Epidermal melanocyte (primary cell): ENCODE results near the gene SLCO3A1.
A peak's percentile ranks its signal among the peaks of the same experiment; 100 is the strongest.

Experiments used
- DNase-seq: peaks from one replicate; pipeline ENCODE4 v3.0.0; 2011; ENCODE audit warnings: low spot score; ENCODE audit not compliant: insufficient read length

Gene SLCO3A1

DNA sequence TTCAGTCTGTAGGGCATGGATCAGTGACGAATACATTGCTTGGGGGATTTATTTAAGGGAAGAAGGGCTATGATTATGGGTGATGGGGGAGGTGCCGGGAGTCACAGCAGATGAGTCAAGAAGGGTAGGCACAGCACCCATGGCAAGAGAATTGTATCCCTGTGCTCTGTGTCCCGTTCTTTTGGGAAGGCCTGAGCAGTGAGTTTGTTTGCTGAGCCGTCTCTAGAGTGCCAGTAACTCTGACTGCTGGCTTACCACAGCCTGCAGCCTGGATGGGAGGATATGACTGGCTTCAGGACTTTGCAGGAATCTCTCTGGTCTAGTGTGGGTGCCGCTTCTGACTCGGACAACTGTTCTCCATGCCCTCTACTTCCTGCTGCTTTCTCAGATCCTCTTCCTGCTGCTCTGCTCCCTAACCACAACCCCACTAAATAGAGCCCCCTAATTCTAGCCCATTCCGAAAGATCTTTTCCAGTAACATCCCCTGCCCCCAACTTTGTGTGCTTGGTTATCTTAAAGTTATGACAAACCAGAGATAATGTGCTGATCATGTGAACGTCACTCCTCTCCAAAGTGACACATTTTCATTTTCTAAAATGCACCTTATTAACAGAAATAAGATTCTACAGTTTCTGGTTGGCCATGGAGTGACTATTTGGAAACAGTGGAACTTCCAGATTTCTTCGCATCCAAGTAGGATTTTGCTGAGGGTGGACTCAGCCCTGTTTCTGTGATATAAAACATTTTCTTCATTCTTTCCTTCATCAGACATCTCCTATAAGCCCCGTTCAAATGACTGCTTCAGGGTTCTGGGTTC lies 239.0 kb downstream of the SLCO3A1 start:
- DNase-seq, result no peak

- DNase-seq, result no peak
Measured at GRCh38 chr15:92095693-92096092, 242.2 kb downstream of the SLCO3A1 start.

DNA sequence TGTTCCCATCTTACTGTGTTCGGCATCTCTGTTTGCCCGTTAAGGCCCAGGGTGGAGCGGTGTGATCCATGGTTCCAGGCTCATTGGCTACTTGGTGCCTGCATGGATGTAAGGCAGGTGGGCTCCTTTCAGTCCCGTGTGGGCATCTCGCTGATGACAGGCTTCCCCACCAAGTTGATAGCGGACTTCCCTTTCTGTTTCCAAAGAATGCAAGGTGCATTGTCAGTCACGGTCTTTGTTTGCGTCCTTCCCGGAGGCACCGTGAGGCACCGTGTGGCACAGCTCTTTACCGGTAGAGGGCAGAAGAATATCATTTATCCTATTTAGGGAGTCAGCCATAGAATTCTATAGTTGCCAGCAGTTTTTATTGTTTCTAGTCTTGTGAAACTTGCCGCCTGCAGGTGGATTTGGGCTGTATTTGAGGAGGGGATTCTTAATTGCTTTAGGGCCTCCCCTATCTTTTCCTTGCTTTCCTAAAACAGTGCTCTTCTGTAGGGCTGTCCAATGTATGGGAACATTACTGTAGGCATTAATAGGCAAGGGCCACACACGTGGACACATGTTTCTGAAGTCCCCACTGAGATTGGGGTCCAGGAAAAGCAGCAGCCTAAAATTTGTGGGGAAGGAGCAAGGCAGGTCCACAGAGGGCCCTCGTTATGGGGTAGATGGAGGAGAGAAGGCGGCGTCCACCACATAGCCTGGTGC lies 244.1 kb downstream of the SLCO3A1 start:
- peak; percentile 59 for DNase-seq

GRCh38 chr15:92098869-92099268 lies 245.4 kb downstream of the SLCO3A1 start:
- peak; percentile 63 for DNase-seq

GRCh38 chr15:92100301-92100700 lies 246.8 kb downstream of the SLCO3A1 start:
- no peak for DNase-seq

DNA sequence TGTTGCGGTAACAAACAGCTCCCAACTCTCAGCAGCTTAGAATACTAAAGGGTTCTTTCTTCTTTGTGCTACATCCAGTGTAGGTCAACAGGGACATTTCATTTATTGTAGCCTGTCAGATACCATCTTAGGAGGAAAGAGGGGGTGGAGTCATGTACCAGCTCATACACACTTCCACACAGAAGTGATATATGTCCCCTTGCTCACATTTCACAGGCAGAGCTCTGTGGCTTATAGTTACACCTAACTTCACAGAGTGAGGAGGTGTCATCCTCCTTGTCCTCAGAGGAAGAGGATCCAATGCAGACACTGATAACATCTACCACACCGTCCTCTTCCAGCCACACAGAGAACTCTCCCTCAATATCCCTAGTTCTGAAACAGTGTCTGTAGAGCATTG lies 247.2 kb downstream of the SLCO3A1 start:
- DNase-seq, result no peak

DNA sequence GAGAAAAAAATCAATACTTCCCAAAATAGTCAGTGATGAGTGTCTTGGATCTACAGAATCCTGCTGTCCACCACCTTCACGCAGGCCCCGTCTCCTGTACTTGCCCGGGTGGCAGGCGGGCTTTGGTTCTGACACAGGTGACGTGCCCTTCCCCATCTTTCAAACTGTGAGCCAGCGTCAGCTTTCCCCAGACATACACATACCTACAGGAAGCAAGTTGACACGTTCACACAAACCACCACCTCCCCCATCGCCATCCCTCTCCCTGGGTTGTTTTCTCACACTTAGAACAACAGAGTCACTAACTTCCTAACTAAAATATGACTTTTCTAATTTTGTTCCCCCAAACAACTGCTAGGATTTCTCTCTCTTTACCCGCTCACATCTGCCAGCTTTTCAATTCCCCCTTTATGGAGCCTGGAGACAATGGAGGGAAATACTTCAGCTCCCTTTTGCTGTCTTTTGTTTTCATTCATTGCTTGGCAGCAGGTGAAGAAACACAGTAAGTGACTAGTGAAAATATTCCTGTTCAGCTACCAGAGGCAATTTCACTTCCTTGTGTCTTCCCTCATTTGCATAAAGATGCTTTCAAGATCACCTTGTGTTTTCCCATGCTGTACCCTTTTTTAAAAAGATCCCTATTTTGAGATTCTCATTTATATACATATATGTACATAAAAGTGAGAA lies 248.3 kb downstream of the SLCO3A1 start:
- no peak for DNase-seq

DNA sequence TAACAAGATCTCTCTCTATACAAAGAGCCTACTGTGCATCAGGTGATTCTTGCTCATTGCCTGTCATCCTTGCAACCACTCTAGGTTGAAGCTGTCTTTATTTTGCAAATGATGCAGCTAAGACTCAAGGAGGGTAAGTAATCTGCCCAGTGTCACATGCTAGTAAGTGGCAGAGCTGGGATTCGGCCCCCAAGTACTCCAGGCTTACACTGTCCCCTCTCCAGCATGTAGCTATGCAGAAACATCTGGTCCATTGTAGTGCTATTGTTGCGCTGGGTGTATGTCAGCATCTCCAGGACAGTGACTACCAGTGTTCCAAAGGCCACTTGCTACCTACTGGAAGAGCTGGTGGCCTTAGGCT lies 248.9 kb downstream of the SLCO3A1 start:
- DNase-seq, result no peak

DNA sequence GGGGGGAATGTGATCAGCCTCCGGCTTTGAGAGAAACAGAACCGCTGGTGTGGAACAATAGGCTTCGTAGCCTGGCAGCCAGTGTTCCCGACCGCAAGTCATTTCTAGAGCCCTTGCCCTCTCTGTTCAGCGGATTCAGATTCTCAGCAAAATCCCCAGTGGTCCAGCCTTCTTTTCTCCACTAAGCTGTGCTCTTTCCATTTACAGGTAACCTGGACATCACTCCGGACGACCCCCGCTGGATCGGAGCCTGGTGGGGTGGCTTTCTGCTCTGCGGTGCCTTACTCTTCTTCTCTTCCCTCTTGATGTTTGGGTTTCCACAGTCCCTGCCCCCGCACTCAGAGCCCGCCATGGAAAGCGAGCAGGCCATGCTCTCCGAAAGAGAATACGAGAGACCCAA lies 250.6 kb downstream of the SLCO3A1 start:
- no peak for DNase-seq

DNA sequence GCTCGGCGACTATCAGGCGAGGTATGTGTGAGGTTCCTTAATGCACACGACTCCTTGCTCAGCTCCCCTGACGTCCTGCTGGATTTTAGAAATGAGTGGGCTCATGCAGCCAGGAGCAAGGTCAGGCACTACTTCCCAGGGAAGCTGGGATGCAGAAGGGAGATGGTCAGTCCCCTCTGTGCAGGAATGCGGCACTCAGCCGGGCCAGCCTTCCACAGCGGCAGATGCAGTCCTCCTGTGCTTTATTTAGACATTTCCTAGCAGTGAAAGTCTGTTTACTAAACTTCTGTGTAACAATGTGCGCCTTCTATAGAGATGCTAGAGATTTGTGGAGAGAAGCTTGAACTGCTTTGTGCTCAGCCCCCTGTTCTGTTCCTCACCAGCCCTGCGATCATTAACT lies 252.1 kb downstream of the SLCO3A1 start:
- no peak for DNase-seq

- DNase-seq, result no peak
Measured at GRCh38 chr15:92107510-92107909, 254.0 kb downstream of the SLCO3A1 start.

- no peak for DNase-seq
Measured at GRCh38 chr15:92109191-92109873, 255.8 kb downstream of the SLCO3A1 start.

GRCh38 chr15:92111291-92111690 lies 257.8 kb downstream of the SLCO3A1 start:
- no peak for DNase-seq

GRCh38 chr15:92111751-92112150 lies 258.2 kb downstream of the SLCO3A1 start:
- no peak for DNase-seq

DNA sequence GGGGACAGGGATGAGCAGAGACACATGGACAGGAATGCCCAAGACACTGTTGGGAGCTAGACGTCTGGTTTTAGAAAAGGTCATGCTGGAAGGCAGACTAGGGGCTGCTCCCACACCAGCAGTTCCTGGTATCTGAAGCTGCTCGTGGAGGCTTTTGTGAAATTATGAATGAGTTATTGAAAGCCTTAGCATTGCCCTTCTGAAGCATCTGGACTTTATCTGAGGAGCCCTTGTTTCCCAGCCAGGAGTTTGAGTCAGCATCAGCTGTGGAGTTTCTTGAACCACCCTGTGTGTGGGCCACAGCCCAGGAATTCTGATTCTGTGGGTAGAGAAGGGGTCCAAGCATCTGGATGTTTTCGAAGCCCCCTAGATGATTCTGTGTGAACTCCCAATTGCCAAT lies 258.7 kb downstream of the SLCO3A1 start:
- DNase-seq, result peak; percentile 71

- DNase-seq, result peak; percentile 29
Measured at GRCh38 chr15:92112711-92113110, 259.2 kb downstream of the SLCO3A1 start.

GRCh38 chr15:92113832-92114231 lies 260.3 kb downstream of the SLCO3A1 start:
- DNase-seq, result no peak

- no peak for DNase-seq
Measured at GRCh38 chr15:92115834-92116233, 262.3 kb downstream of the SLCO3A1 start.

DNA sequence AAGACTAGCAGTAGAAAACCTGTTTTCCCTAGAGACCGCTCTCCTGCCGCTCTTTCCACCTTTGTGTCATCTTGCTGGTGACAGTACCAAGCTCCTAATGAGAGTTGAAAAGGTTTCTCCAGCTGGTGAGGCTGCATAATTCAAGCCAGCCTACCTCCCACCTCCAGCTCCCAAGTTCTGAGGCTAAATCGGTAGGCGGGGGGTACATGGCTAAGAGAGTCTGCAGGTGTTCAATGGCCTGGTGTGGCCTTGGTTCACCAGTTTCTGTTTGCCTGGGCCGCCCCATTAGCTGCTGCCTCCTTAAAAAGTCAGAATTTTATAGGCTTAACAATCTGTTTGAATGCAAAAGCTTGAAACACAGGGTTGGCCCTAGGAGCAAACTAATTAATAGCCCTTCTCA lies 262.8 kb downstream of the SLCO3A1 start:
- no peak for DNase-seq

DNA sequence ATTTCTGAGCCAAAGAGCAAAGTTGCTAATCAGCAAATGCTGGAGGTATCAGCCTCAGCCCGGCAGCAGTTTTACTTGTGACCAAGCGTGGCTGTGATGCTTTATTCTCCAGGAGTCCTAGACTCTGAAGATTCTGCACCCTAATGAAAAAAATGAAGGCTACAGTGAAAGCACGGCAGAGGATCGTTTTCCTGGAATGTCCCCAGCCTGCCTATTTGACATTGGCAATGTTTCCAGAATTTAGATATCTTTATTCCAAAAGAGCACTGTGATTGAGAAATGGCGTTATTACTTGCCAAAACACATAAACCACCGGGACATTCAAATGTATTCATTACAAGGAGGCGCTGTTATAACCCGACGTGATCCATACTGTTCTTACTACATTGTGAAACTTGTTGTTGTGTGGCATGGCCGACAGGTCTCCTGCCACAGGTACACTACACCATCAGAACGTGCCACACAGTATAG lies 263.8 kb downstream of the SLCO3A1 start:
- DNase-seq, result no peak

DNA sequence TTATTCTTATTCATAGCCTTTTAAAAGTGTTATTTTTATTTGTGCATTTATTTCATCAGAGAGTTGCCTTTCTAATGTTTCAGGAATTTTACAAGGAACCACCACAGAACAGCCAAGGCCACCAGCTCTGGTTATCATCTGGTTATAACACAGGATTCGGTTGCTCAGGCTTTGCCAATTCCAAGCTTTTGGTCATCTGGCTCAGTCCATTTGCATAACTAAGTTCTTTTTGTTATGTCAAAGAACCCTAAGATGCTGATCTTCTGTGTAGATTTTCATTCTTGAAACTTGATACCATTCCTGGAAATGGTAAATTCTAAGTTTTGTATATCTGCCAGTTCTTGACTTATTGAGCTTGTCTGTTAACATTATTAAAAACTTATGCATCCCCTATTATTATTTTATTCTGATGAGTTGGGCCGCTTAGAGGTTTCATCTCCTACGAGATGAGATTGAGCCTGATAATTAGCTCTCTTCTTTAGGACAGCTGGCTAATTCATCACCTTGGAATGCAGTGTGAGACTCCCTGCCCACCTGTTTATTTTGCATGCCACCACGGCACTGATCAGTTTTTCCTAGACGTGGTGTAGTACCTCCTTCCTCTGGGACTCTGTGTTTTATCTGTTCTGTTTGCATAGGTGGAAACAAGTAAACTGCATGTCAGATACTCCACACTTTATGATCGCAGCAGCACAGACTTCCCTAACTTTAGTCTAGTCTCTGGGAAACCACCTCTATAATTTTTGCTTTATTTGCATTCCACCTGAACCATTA lies 264.8 kb downstream of the SLCO3A1 start:
- no peak for DNase-seq
